ENCODE results near the gene ZDHHC17. TPM values are rescaled to one million over a fixed set of nuclear protein-coding genes. Genes with fewer than 3 reads are reported as not detected.
"Not testable (repeated sequence)": the region's sequence is repeated elsewhere in the genome, so short reads cannot be mapped to it uniquely, and the experiment has no call there.

The ZDHHC17 gene, protein sequence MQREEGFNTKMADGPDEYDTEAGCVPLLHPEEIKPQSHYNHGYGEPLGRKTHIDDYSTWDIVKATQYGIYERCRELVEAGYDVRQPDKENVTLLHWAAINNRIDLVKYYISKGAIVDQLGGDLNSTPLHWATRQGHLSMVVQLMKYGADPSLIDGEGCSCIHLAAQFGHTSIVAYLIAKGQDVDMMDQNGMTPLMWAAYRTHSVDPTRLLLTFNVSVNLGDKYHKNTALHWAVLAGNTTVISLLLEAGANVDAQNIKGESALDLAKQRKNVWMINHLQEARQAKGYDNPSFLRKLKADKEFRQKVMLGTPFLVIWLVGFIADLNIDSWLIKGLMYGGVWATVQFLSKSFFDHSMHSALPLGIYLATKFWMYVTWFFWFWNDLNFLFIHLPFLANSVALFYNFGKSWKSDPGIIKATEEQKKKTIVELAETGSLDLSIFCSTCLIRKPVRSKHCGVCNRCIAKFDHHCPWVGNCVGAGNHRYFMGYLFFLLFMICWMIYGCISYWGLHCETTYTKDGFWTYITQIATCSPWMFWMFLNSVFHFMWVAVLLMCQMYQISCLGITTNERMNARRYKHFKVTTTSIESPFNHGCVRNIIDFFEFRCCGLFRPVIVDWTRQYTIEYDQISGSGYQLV
- 10 to 100 TPM; 24.2 to 29.0 TPM for total RNA-seq
- long read RNA-seq, full-length matches to known transcripts: 7 of 11 reads
- long read RNA-seq, partial matches to known transcripts: 1 of 11 reads
- long read RNA-seq, other reads (novel, unspliced or antisense): 3 of 11 reads

GRCh38 chr12:76763746-76764675 lies at the start of gene ZDHHC17:
Gene ZDHHC17, plus strand, starts transcription at chr12:76764115. Its CDS starts 122 bp downstream, at chr12:76764237.
- DNase-seq: peak; percentile 92
- intact Hi-C loops (cut with DNase I): no loop called here
- ATAC-seq: peak; percentile 96 to 97

DNA sequence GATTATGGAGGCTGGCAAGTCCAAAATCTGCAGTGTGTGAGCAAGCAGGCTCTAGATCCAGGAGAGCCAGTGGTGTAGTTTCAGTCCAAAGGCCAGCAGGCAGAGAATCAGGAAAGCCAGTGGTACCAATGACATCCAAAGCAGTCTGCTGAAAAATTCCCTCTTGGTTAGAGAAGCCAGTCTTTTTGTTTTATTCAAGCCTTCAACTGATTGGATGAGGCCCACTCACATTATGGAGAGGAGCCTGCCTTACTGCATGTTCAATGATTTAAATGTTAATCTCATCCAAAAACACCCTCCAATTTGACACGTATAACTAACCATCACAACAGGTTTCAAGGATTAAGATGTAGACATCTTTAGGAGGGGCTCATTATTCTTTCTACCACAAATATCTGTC lies 49.5 kb upstream of the ZDHHC17 start:
- no peak for DNase-seq
- ATAC-seq: no peak
- intact Hi-C loops (cut with DNase I): no loop called here

GRCh38 chr12:76714861-76715260 lies 49.1 kb upstream of the ZDHHC17 start:
- ATAC-seq: no peak
- intact Hi-C loops (cut with DNase I): no loop called here
- DNase-seq: no peak

DNA sequence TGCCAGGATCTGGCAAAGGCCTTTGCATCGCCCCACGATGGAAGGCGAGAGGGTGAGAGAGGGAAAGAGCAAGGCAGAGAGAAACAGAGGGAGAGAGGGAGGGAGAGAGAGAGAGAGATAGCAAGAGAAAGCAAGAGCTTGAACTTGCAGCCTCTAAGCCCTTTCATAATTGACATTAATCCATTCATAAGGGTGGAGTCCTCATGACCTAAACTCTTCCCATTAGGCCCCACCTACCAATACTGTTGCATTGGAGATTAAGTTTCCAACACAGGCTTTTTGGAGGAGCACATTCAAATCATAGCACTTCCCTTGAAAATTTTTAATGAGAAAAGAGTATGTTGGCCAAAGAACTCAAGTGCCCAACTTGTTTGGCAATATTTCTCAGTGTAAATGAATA lies 48.6 kb upstream of the ZDHHC17 start:
- no peak for ATAC-seq
- no peak for DNase-seq
- intact Hi-C loops (cut with DNase I): no loop called here

DNA sequence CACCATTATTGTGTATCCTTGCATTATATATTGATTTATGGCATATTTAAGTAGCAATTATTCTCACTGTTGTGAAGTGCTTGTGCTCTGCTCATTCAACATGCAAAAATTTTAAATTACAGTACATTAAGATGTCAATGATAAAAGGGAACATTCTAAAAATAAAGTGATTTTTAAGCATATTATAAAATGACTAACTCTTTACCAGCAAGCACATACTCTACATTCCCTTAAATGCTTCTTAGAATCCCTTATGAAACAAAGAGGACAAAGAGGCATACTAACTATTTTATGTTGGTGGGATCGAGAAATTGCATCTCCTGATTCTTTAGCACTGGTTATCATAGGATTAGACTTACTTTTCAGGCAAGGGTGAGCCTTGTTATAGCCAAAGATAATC lies 46.6 kb upstream of the ZDHHC17 start:
- DNase-seq (no peak), ATAC-seq (no peak)
- intact Hi-C loops (cut with DNase I): no loop called here

DNA sequence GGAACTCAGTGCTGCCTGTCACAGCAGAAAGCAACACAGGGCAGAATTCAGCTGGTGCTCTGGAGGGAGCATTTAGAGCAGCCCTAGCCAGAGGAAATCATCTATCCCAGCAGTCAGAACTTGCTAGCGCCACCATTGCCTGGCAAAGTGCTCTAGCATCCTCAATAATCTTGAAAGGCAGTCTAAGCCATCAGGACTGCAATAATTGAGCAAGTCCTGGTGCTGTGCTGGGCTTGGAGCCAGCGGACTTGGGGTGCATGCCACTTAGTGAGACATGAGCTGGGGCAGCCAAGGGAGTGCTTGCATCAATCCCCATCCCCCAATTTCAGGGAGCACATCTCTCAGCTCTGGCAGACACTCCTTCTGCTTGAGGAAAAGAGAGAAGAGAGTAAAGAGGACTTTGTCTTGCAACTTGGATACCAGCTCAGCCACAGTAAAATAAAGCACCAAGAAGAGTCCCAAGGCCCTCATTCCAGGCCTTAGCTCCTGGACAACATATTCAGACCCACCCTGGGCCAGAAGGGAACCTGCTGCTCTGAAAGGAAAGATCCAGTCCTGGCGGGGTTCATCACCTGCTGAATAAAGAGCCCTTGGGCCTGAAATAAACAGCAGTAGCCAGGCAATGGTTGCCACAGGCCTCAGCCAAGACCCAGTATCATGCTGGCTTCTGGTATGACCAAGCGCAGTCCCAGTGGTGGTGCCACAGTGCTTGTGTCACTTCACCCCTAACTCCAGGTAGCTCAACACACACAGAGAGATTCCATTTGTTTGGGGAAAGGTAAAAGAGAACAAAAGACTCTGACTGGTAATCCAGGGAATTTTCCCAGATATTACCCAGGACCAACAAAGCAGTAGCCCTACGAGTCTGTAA lies 44.5 kb upstream of the ZDHHC17 start:
- DNase-seq: no peak
- no peak for ATAC-seq
- intact Hi-C loops (cut with DNase I): no loop called here

DNA sequence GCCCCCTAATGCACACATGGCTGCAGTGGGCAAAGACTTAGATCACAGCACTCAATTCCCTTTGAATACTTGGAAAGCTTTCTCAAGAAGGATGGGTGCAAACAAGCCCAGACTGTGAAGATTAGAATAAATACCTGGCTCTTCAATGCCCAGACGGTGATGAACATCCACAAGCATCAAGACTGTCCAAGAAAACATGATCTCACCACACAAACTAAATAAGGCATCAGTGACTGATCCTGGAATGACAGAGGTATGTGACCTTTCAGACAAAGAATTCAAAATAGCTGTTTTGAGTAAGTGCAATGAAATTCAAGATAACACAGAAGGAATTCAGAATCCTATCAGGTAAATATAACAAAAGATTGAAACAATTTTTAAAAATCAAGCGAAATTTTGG lies 43.8 kb upstream of the ZDHHC17 start:
- DNase-seq (no peak), ATAC-seq (peak in 1 of 2 donors; percentile 64)
- intact Hi-C loops (cut with DNase I): no loop called here

- DNase-seq (no peak), ATAC-seq (no peak)
- intact Hi-C loops (cut with DNase I): no loop called here
Measured at GRCh38 chr12:76726626-76727025, 37.3 kb upstream of the ZDHHC17 start.

- intact Hi-C loops (cut with DNase I): not testable (repeated sequence)
Measured at GRCh38 chr12:76732188-76732587, 31.7 kb upstream of the ZDHHC17 start.

GRCh38 chr12:76737689-76738088 lies 26.2 kb upstream of the ZDHHC17 start:
- DNase-seq; ATAC-seq; intact Hi-C loops (cut with DNase I): not testable (repeated sequence)

More at GRCh38 chr12:76732188-76732587, 31.7 kb upstream of the ZDHHC17 start:
- DNase-seq, ATAC-seq: not testable (repeated sequence)

GRCh38 chr12:76738824-76739579 lies 24.9 kb upstream of the ZDHHC17 start:
- intact Hi-C loops (cut with DNase I): no loop called here
- no peak for DNase-seq
- no peak for ATAC-seq

- intact Hi-C loops (cut with DNase I): no loop called here
- ATAC-seq: no peak
- no peak for DNase-seq
Measured at GRCh38 chr12:76739896-76740295, 24.0 kb upstream of the ZDHHC17 start.

GRCh38 chr12:76740501-76740900 lies 23.4 kb upstream of the ZDHHC17 start:
- DNase-seq (no peak), ATAC-seq (no peak)
- intact Hi-C loops (cut with DNase I): no loop called here

- no peak for DNase-seq
- ATAC-seq: no peak
- intact Hi-C loops (cut with DNase I): no loop called here
Measured at GRCh38 chr12:76745343-76745742, 18.6 kb upstream of the ZDHHC17 start.

- no peak for ATAC-seq
- no peak for DNase-seq
- intact Hi-C loops (cut with DNase I): no loop called here
Measured at GRCh38 chr12:76746516-76746915, 17.4 kb upstream of the ZDHHC17 start.

DNA sequence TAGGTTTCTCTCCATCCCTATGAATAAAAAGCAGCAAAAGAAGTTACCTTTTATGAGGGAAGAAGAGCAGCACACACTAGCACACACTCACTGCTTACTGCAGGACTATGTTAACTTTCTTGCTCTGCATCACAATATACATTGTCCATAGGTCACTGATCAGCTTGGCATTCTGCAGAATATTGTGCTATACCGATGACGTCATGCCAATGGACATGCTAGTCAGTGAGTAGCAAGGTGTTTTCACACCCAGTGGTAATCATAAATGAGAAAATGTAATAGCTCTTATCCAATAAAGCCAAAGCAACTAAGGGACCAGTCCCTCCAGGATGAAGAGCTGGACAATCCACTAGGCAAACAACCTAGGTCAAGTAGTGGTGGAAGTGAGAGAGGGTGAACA lies 16.7 kb upstream of the ZDHHC17 start:
- DNase-seq: no peak
- intact Hi-C loops (cut with DNase I): no loop called here
- no peak for ATAC-seq

DNA sequence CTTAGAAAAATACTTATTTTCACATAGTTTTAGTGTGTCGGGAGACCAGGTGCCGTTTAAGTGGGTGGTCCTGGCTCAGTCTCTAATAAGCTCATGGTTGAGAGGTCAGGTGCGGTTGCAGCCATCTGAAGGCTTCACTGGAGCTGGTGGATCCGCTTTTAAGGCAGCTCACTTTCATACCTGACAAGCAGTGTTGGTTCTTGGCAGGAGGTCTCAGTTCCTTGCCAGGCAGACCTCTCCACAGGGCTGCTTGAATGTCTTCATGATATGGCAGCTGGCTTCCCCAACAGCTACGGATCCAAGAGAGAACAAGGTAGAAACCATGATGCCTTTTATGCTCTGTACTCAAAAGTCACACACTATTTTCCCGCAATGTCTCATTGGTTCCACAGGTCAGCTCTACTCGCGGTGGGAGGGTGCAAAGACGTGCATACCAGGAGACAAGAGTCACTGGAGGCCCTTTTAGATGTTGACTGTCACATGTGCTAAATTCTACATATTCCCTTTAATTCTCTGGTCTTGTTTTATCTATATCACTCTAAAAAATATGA lies 8.0 kb upstream of the ZDHHC17 start:
- ATAC-seq (no peak), DNase-seq (no peak)
- intact Hi-C loops (cut with DNase I): no loop called here

GRCh38 chr12:76757694-76758093 lies 6.2 kb upstream of the ZDHHC17 start:
- ATAC-seq (no peak), DNase-seq (no peak)
- intact Hi-C loops (cut with DNase I): no loop called here

Data from left cardiac atrium (tissue), 4 donors.